ENCODE results near the gene RABGAP1L. TPM values are rescaled to one million over a fixed set of nuclear protein-coding genes. Genes with fewer than 3 reads are reported as not detected.

Gene RABGAP1L
- total and polyA plus RNA-seq, 2 of the 8 experiments (the other 6 are each of a cell fraction or from before 2014, with no cell fraction given): 33.3 to 156 TPM

DNA sequence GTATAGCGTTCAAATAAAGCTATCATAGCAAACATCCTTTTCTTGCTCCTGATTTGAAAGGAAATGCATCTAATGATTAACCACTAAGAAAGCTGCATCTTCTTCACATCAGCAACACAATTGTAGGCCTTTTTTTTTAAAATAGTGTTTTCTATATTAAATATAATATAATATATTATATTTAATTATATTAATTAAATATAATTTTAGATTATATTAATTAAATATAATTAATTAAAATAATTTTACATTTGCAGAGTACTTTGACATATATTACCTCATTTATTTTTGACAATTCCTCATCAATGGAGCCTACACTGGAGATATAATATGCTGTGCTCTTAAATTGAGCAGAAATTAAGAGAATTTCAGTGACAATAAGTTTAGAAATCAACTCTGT lies 481.5 kb downstream of the RABGAP1L start (continued):
- TF ChIP-seq, protein P1, sequence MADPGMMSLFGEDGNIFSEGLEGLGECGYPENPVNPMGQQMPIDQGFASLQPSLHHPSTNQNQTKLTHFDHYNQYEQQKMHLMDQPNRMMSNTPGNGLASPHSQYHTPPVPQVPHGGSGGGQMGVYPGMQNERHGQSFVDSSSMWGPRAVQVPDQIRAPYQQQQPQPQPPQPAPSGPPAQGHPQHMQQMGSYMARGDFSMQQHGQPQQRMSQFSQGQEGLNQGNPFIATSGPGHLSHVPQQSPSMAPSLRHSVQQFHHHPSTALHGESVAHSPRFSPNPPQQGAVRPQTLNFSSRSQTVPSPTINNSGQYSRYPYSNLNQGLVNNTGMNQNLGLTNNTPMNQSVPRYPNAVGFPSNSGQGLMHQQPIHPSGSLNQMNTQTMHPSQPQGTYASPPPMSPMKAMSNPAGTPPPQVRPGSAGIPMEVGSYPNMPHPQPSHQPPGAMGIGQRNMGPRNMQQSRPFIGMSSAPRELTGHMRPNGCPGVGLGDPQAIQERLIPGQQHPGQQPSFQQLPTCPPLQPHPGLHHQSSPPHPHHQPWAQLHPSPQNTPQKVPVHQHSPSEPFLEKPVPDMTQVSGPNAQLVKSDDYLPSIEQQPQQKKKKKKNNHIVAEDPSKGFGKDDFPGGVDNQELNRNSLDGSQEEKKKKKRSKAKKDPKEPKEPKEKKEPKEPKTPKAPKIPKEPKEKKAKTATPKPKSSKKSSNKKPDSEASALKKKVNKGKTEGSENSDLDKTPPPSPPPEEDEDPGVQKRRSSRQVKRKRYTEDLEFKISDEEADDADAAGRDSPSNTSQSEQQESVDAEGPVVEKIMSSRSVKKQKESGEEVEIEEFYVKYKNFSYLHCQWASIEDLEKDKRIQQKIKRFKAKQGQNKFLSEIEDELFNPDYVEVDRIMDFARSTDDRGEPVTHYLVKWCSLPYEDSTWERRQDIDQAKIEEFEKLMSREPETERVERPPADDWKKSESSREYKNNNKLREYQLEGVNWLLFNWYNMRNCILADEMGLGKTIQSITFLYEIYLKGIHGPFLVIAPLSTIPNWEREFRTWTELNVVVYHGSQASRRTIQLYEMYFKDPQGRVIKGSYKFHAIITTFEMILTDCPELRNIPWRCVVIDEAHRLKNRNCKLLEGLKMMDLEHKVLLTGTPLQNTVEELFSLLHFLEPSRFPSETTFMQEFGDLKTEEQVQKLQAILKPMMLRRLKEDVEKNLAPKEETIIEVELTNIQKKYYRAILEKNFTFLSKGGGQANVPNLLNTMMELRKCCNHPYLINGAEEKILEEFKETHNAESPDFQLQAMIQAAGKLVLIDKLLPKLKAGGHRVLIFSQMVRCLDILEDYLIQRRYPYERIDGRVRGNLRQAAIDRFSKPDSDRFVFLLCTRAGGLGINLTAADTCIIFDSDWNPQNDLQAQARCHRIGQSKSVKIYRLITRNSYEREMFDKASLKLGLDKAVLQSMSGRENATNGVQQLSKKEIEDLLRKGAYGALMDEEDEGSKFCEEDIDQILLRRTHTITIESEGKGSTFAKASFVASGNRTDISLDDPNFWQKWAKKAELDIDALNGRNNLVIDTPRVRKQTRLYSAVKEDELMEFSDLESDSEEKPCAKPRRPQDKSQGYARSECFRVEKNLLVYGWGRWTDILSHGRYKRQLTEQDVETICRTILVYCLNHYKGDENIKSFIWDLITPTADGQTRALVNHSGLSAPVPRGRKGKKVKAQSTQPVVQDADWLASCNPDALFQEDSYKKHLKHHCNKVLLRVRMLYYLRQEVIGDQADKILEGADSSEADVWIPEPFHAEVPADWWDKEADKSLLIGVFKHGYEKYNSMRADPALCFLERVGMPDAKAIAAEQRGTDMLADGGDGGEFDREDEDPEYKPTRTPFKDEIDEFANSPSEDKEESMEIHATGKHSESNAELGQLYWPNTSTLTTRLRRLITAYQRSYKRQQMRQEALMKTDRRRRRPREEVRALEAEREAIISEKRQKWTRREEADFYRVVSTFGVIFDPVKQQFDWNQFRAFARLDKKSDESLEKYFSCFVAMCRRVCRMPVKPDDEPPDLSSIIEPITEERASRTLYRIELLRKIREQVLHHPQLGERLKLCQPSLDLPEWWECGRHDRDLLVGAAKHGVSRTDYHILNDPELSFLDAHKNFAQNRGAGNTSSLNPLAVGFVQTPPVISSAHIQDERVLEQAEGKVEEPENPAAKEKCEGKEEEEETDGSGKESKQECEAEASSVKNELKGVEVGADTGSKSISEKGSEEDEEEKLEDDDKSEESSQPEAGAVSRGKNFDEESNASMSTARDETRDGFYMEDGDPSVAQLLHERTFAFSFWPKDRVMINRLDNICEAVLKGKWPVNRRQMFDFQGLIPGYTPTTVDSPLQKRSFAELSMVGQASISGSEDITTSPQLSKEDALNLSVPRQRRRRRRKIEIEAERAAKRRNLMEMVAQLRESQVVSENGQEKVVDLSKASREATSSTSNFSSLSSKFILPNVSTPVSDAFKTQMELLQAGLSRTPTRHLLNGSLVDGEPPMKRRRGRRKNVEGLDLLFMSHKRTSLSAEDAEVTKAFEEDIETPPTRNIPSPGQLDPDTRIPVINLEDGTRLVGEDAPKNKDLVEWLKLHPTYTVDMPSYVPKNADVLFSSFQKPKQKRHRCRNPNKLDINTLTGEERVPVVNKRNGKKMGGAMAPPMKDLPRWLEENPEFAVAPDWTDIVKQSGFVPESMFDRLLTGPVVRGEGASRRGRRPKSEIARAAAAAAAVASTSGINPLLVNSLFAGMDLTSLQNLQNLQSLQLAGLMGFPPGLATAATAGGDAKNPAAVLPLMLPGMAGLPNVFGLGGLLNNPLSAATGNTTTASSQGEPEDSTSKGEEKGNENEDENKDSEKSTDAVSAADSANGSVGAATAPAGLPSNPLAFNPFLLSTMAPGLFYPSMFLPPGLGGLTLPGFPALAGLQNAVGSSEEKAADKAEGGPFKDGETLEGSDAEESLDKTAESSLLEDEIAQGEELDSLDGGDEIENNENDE (IDR thresholded peaks at IDR 0.05; ENCODE audit: insufficient replicate concordance, low read length): no peak
- no peak for TF ChIP-seq HDAC6 (IDR thresholded peaks at IDR 0.05; ENCODE audit: low read depth, low read length)
- no peak for TF ChIP-seq RBBP5 (IDR thresholded peaks at IDR 0.05; ENCODE audit: borderline replicate concordance, low read depth, low read length)
- TF ChIP-seq ATF2 (IDR thresholded peaks at IDR 0.05; ENCODE audit: low read length): no peak
- TF ChIP-seq, protein P2, sequence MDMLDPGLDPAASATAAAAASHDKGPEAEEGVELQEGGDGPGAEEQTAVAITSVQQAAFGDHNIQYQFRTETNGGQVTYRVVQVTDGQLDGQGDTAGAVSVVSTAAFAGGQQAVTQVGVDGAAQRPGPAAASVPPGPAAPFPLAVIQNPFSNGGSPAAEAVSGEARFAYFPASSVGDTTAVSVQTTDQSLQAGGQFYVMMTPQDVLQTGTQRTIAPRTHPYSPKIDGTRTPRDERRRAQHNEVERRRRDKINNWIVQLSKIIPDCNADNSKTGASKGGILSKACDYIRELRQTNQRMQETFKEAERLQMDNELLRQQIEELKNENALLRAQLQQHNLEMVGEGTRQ (IDR thresholded peaks at IDR 0.05; ENCODE audit: low read length): no peak
- TF ChIP-seq, protein P3, sequence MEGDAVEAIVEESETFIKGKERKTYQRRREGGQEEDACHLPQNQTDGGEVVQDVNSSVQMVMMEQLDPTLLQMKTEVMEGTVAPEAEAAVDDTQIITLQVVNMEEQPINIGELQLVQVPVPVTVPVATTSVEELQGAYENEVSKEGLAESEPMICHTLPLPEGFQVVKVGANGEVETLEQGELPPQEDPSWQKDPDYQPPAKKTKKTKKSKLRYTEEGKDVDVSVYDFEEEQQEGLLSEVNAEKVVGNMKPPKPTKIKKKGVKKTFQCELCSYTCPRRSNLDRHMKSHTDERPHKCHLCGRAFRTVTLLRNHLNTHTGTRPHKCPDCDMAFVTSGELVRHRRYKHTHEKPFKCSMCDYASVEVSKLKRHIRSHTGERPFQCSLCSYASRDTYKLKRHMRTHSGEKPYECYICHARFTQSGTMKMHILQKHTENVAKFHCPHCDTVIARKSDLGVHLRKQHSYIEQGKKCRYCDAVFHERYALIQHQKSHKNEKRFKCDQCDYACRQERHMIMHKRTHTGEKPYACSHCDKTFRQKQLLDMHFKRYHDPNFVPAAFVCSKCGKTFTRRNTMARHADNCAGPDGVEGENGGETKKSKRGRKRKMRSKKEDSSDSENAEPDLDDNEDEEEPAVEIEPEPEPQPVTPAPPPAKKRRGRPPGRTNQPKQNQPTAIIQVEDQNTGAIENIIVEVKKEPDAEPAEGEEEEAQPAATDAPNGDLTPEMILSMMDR (IDR thresholded peaks at IDR 0.05; ENCODE audit: control extremely low read depth in 1 of 3, insufficient read depth in 1 of 3, low read depth in 1 of 3, low read length in 3 of 3): no peak

All from H1 (cell line).